Activated CD4-positive, CD25-positive, alpha-beta regulatory T cell (primary cell): Measurements from ENCODE around the gene F2R.

Source experiments
- DNase-seq, 4 experiments: peaks; one replicate each; lab custom pipeline; 2025; lab: John Stamatoyannopoulos, UW

Gene F2R

DNA sequence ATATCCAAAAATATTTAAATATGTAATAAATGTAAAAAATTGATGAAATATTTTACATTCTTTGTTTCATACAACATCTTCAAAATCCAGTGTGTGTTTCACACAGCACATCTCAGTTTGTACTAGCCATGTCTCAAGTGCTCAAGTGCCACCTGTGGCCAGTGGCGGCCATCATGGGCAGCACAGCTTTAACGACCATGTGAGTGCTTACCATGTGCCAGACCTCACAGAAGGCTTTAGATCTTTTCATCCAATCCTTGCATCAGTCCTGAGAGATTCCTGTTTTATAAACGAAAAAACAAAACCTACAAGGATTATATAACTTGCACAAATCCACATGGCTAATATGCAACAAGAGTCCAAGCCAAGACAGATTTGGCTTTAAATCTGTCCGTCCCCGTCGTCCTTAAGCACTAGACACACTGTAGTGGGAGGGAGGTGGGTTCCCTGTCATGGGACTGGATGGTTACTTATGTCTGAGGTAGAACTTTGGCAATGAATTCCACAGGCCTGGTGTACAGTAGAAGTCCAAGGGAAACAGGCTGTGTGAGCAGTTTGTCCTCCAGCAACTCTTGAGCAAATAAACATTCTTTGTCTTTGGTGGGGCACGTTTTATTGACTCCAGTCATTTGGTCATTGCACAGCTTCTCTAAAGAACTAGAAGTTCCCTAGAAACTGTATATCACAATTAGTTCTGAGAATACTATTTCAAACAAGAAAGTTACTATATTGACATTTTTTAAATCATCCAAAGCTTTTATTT, 25.0 kb upstream of the F2R start:
- DNase-seq, result no peak

GRCh38 chr5:76691467-76692273, 24.3 kb upstream of the F2R start:
- DNase-seq, result no peak

DNA sequence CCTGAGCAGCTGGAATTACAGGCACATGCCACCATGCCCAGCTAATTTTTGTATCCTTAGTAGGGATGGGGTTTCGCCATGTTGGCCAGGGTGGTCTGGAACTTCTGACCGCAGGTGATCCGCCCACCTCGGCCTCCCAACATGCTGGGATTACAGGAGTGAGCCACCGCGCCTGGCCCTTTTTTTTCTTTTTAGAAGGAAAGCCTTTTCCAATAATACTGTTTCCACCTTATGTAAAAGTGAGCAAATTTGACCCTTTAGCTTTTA, 23.7 kb upstream of the F2R start:
- DNase-seq, result no peak

DNA sequence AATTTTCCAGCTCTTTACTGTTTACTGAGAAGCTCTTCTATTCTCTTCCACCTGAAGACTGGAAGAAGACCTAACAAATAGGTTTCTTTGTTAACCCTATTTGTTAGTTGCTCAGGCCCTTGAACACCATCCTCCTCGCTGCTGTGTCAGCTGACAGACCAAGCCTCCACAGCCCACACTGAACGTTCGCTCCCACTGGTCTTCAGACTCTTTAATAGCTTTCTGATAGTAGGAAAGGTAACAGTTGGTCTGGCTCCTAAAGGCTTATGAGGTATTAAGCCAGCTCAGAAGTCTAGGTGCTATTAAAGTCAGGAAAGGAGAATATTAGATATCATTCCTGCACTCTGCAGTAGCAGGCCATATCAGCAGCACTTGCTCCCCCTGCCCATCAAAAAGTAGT, 23.3 kb upstream of the F2R start:
- DNase-seq, result no peak

GRCh38 chr5:76693141-76693540, 22.8 kb upstream of the F2R start:
- no peak for DNase-seq

DNA sequence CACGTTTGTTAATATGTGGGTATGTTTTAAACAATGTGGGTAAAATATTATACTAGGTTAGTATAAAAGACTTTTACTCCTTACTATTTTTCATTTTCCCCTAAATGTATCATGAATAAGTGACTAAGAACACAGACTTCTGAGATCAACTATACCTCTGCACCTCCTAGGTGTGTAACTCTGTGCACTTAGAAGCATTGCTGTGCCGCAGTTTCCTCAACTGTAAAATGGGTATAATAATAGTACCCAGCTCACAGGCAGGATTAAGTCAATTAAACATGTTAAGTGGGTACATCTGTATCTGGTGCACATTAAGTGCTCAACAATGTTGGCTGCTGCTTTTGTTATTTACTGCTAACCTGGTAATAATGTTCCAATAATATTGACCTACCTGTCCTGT, 21.6 kb upstream of the F2R start:
- DNase-seq, result no peak

DNA sequence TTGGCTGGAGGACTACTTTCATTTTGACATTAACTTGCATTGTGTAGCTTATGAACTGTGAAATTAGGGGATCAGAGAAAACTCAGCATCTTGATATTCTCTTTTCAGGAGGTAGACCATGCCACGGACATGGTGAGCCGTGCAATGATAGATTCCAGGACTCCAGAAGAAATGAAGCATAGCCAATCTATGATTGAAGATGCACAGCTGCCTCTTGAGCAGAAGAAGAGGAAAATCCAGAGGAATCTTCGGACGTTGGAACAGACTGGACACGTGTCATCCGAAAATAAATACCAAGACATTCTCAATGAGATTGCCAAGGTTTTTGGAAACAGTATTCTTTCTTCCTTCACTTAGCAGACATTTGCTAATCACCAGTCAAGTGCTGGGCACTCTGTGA, 20.6 kb upstream of the F2R start:
- DNase-seq, result no peak

GRCh38 chr5:76696251-76696650, 19.7 kb upstream of the F2R start:
- DNase-seq, result no peak

- no peak for DNase-seq
Measured at GRCh38 chr5:76697670-76698069, 18.3 kb upstream of the F2R start.

DNA sequence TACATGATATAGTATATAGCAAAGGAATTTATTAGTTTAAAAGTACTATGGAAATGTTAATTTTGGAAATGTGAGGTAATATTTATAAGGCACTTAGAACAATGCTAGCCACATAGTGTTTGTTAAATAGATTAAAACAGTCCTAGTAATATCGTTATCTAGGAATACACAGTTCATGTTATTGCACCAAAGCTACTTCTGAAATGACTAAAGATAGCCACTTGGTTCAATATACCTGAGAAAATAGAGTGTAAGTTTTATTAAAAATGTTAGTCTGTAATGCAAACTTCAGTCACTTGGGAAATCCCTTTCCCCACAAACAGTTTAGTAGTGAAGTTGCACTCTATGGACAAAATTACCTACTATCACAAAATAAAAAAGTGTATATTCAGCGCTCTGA, 15.4 kb upstream of the F2R start:
- DNase-seq, result no peak

DNA sequence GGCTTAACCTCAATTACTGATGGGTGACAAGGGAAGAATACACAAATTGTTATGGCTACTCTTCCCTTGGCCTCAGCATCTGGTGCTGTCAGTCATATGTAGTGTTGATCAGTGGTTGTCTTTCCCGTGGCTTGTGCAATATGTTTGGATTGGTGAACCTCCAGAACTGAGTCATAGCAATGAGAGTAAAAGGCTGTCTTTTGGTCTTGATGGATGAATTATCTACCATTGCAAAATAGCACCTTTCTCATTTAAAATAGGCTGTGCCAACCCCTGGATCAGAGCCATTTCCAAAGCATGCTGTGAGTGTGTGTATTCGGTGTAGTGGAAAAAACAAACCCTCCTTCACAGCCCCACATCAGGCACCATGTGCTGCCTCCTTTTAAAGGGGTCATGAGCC, 14.6 kb upstream of the F2R start:
- no peak for DNase-seq

- no peak for DNase-seq
Measured at GRCh38 chr5:76703707-76704106, 12.2 kb upstream of the F2R start.

DNA sequence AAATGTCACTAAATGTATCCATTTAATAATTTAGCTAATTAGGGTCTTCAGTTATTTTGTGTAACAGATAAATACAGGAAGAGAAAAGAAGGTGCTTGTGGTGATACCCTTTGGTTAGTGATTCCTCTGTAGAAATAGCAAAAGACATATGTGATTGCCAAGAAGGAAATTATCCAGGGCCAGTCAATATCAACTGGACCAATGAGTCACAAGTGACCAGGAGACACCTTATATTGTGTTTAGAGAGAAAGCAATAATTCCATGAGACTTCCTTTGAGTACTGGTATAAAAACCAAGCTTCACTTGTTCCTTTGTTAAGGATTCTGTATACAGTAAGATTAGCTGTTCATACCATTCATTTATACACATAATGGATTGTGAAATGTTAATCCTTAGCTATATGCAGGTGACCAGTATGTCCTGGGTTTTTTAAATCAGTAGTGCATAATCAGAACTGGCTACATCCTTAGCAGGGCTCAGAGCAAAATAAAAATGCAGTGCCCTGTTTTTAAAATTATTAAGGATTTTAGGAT, 11.7 kb upstream of the F2R start:
- no peak for DNase-seq

- no peak for DNase-seq
Measured at GRCh38 chr5:76705574-76705973, 10.4 kb upstream of the F2R start.

DNA sequence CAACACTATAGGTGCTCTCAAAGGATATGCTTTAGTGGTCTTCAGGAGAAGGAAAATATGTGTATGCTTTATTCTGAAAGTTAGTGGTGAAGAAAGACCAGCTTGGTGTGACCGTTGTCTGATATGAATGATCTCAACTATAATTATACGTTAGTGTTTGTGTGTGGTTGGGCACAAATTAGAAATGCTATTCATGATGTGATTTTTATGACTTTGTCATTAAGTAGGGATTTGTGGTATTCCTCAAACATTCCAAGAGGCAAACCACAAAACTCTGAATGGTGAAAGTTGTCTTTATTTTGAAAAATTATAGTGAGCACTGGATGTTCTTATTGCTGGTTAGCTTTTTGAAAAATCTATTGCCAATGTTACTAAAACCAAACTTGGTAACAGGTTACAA, 6.2 kb upstream of the F2R start:
- DNase-seq, result no peak

GRCh38 chr5:76710991-76711390, 4.9 kb upstream of the F2R start:
- DNase-seq, result no peak

- DNase-seq, result no peak
Measured at GRCh38 chr5:76714751-76715485, 1.0 kb upstream of the F2R start.

GRCh38 chr5:76715486-76715735, 515 bp upstream of the F2R start:
- DNase-seq, result no peak

DNA sequence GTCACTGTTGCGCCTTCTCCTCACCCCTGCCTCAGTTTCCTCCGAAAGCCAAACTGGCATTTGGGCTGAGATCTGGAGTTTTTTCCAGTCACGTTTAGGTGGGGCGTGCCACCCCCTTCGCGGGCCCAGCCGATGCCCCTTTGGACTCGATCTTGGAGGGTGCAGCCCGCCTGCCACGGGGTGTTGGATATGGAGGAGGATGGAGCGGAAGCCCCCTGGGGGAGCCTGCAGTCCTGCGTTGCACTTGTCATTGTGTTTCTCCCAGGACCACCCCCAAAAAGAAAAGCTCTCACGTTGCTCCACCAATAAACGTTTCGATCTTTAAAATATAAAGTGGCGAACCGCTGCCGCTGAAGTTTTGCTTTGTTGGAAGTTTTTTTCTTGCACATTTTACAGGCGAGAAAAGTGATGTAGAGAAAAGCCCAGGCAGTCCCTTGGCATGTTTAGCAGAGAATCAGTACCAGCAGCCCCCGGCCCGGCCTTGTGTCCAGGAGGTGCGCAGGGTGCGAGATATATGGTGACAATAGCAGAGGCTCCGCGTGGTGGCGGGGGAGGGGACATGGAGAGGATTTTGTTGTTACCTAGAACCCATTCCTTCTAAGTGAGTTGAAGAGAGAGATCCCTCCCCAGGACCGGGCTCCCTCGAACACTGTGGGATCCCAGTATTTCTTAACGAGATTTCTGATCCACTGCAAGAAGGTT, 681 bp downstream of the F2R start:
- DNase-seq, result no peak

DNA sequence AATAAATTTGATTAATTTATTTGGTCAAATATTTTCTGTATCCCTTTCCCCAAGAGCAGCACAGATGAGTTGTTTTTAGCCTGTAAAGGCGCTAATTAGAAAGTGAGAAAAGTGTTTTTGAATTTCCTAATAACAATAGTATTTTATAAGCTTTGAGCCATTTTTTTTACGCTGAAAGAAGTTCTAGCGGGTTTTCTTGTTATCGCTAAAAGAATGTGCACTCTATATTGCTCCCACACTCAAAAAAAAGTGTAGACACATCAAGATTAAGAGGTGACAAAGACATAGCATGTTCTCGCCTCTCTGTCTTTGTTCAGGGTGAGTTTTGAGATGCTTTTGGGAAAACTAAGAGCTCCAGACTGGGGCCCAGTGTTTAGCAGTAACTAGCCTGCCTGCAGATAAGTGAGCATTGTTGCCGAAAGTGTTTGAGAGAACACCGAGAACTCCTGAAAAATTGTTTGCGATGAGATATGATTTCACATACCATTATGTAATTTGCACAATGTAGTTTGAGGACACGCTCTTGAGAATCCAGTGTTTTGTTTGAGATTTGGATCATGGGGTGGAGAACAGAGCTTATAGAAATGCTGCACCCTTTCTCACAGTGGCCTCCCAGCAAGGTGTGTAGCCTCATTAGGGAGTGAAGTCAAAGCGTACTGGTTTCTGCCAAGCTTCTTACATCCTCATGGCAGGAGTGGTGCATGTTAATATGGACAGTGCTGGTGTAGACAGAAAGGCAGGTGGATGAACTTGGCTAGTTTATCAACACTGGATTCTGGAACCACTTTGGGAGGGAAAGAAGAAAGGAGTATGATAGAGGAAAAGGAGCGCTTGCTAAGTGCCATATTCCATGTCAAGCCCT, 1.5 kb downstream of the F2R start:
- DNase-seq, result no peak

GRCh38 chr5:76718381-76718832, 2.5 kb downstream of the F2R start:
- DNase-seq, result no peak

- DNase-seq, result no peak
Measured at GRCh38 chr5:76718880-76719279, 3.0 kb downstream of the F2R start.
